HG03439 (cell line): ENCODE measurements around the gene TEX14.
"Not testable (repeated sequence)": the region's sequence is repeated elsewhere in the genome, so short reads cannot be mapped to it uniquely, and the experiment has no call there.

Experiments used
- ATAC-seq: cut with Tn5 transposase; IDR thresholded peaks from one replicate; pipeline ENCODE4 v1.9.1; 2021; ENCODE audit warnings: mild to moderate bottlenecking, moderate library complexity; ENCODE audit not compliant: unreplicated experiment

Gene TEX14

GRCh38 chr17:58605986-58606385, 85.9 kb downstream of the TEX14 start:
- no peak for ATAC-seq

GRCh38 chr17:58605470-58605869, 86.4 kb downstream of the TEX14 start:
- no peak for ATAC-seq

- ATAC-seq, result no peak
Observed at GRCh38 chr17:58601976-58602375, 89.9 kb downstream of the TEX14 start.

- ATAC-seq, result no peak
Observed at GRCh38 chr17:58597371-58597770, 94.5 kb downstream of the TEX14 start.

GRCh38 chr17:58595194-58595792, 96.6 kb downstream of the TEX14 start:
- ATAC-seq, result no peak

GRCh38 chr17:58593123-58593522, 98.7 kb downstream of the TEX14 start:
- ATAC-seq, result no peak

GRCh38 chr17:58591455-58591854, 100.4 kb downstream of the TEX14 start:
- ATAC-seq, result no peak

GRCh38 chr17:58590377-58590776, 101.5 kb downstream of the TEX14 start:
- ATAC-seq, result no peak

GRCh38 chr17:58587713-58588117, 104.1 kb downstream of the TEX14 start:
- no peak for ATAC-seq

GRCh38 chr17:58586009-58586644, 105.7 kb downstream of the TEX14 start:
- ATAC-seq, result no peak

- no peak for ATAC-seq
Observed at GRCh38 chr17:58585554-58585953, 106.3 kb downstream of the TEX14 start.

- no peak for ATAC-seq
Observed at GRCh38 chr17:58583486-58583885, 108.4 kb downstream of the TEX14 start.

GRCh38 chr17:58582718-58583117, 109.1 kb downstream of the TEX14 start:
- not testable (repeated sequence) for ATAC-seq

GRCh38 chr17:58580671-58581070, 111.2 kb downstream of the TEX14 start:
- no peak for ATAC-seq

- ATAC-seq, result peak; percentile 47
Observed at GRCh38 chr17:58577696-58578095, 114.1 kb downstream of the TEX14 start.

- ATAC-seq, result no peak
Observed at GRCh38 chr17:58576679-58577367, 115.0 kb downstream of the TEX14 start.

GRCh38 chr17:58575511-58575910, 116.3 kb downstream of the TEX14 start:
- no peak for ATAC-seq

- ATAC-seq, result no peak
Observed at GRCh38 chr17:58574025-58574424, 117.8 kb downstream of the TEX14 start.

- ATAC-seq, result no peak
Observed at GRCh38 chr17:58572846-58573245, 119.0 kb downstream of the TEX14 start.

- ATAC-seq, result no peak
Observed at GRCh38 chr17:58570758-58571157, 121.1 kb downstream of the TEX14 start.

- no peak for ATAC-seq
Observed at GRCh38 chr17:58569196-58569595, 122.6 kb downstream of the TEX14 start.
